H1 (cell line): ENCODE measurements around the gene ERCC1. TPM values are rescaled to one million over a fixed set of nuclear protein-coding genes. Genes with fewer than 3 reads are reported as not detected.

Experiments
- BRCA1 ChIP-seq: IDR thresholded peaks from 2 replicates; pipeline ENCODE4 v1.6.1; 2012; ENCODE audit warnings: low read depth, low read length, improper control_type of control experiment
- CTBP2 ChIP-seq: IDR thresholded peaks from 2 replicates; pipeline ENCODE4 v1.7.0; 2011; ENCODE audit warnings: borderline replicate concordance, mild to moderate bottlenecking, moderate library complexity, mixed read lengths, low read length; ENCODE audit not compliant: insufficient read depth, insufficient read length
- CTCF ChIP-seq, 3 experiments: IDR thresholded peaks; 1 replicate in 2 of 3; 2 replicates in 1 of 3; pipeline versions ENCODE4 v1.5.1 to v1.6.1; 2011; ENCODE audit warnings: low read length in 3 of 3, mild to moderate bottlenecking in 3 of 3, inconsistent platforms in 2 of 3, low read depth in 1 of 3, moderate library complexity in 1 of 3; ENCODE audit not compliant: insufficient read depth in 1 of 3; ENCODE audit errors: control extremely low read depth in 1 of 3
- FOSL1 ChIP-seq: IDR thresholded peaks from 2 replicates; pipeline ENCODE4 v1.6.1; 2011; ENCODE audit warnings: mild to moderate bottlenecking, low read depth, low read length, moderate library complexity; ENCODE audit not compliant: insufficient read depth
- GABPA ChIP-seq: IDR thresholded peaks from 2 replicates; pipeline ENCODE4 v1.6.1; 2011; ENCODE audit warnings: mild to moderate bottlenecking, low read length, moderate library complexity, borderline replicate concordance; ENCODE audit not compliant: insufficient read depth
- HDAC2 ChIP-seq, 2 experiments: fragments of 300-600 bp in 1 of 2; sonication (generic) in 1 of 2; IDR thresholded peaks; 2 replicates each; pipeline ENCODE4 v1.6.1; 2011 to 2012; ENCODE audit warnings: low read depth in 2 of 2, low read length in 2 of 2, mild to moderate bottlenecking in 2 of 2, moderate library complexity in 2 of 2, borderline replicate concordance in 1 of 2, inconsistent platforms in 1 of 2
- JUND ChIP-seq: IDR thresholded peaks from 2 replicates; pipeline ENCODE4 v1.6.1; 2011; ENCODE audit warnings: mild to moderate bottlenecking, improper control_type of control experiment, low read length
- POLR2A ChIP-seq, 2 experiments: IDR thresholded peaks; 1 replicate in 1 of 2; 2 replicates in 1 of 2; pipeline ENCODE4 v1.6.1; 2011; ENCODE audit warnings: low read depth in 2 of 2, low read length in 2 of 2, mild to moderate bottlenecking in 2 of 2; ENCODE audit errors: control extremely low read depth in 1 of 2
- RFX5 ChIP-seq: IDR thresholded peaks from 2 replicates; pipeline ENCODE4 v1.6.1; 2011; ENCODE audit warnings: low read depth, low read length, improper control_type of control experiment, borderline replicate concordance
- RNF2 ChIP-seq: fragments of 200-900, 300-1000 bp; sonication (generic); IDR thresholded peaks from 2 replicates; pipeline ENCODE4 v1.7.1; 2016; ENCODE audit warnings: borderline replicate concordance, low read depth, mild to moderate bottlenecking, antibody characterized with exemption, low read length; ENCODE audit not compliant: poor library complexity, severe bottlenecking; ENCODE audit errors: missing control alignments
- RXRA ChIP-seq: IDR thresholded peaks from 2 replicates; pipeline ENCODE4 v1.6.1; 2011; ENCODE audit warnings: low read depth, mild to moderate bottlenecking, low read length, moderate library complexity; ENCODE audit not compliant: insufficient read depth
- SIX5 ChIP-seq: IDR thresholded peaks from 2 replicates; pipeline ENCODE4 v1.6.1; 2011; ENCODE audit warnings: mild to moderate bottlenecking, low read depth, low read length
- SP1 ChIP-seq: IDR thresholded peaks from 2 replicates; pipeline ENCODE4 v1.6.1; 2011; ENCODE audit warnings: low read depth, low read length
- USF2 ChIP-seq: IDR thresholded peaks from 2 replicates; pipeline ENCODE4 v1.6.1; 2011; ENCODE audit warnings: low read length, improper control_type of control experiment
- YY1 ChIP-seq: IDR thresholded peaks from 2 replicates; pipeline ENCODE4 v1.6.1; 2011; ENCODE audit warnings: low read depth, mild to moderate bottlenecking, low read length
- polyA plus RNA-seq, 7 experiments: library from polyadenylated mRNA; depleted of rRNA in 3 of 7; stranded (reverse) in 5 of 7; unstranded in 2 of 7; fragments of >200 nt in 5 of 7; fragments of 200-250 nt in 2 of 7; gene quantifications; 1 replicate in 5 of 7; 2 replicates in 1 of 7; 4 replicates in 1 of 7; pipeline versions ENCODE4 v1.2.1 to v1.2.3, GENCODE V29; 2011 to 2013; ENCODE audit warnings: missing spikeins in 2 of 7, mixed read lengths in 2 of 7
- total RNA-seq: library from RNA; stranded (reverse); fragmentation: NEBNext Ultra II Directional; extraction: Animal tissue kit (Norgen Biotek cat#: 25700); gene quantifications from 2 replicates; pipeline ENCODE4 v1.2.1, GENCODE V29; 2021

ERCC1 gene
- total and polyA plus RNA-seq, 2 of the 8 experiments (the other 6 are each of a cell fraction or from before 2014, with no cell fraction given), result 44.7 to 94.2 TPM

- TF ChIP-seq CTCF (IDR thresholded peaks at IDR 0.05; ENCODE audit: control extremely low read depth in 1 of 3, insufficient read depth in 1 of 3, low read depth in 1 of 3, low read length in 3 of 3), result 0 out of 4 replicates have a peak, but pooled peaks of 1 of the 3 experiments have one; percentile 3
- TF ChIP-seq RNF2, result no peak
- TF ChIP-seq RXRA, result no peak
- no peak for TF ChIP-seq FOSL1
- TF ChIP-seq GABPA, result no peak
- TF ChIP-seq SIX5, result no peak
- TF ChIP-seq YY1, result 0 out of 2 replicates have a peak, but pooled peaks have one; percentile 5
- TF ChIP-seq SP1, result peak; percentile 62; the same call in 1 of the 2 replicates
- no peak for TF ChIP-seq RFX5
- no peak for TF ChIP-seq CTBP2
- no peak for TF ChIP-seq BRCA1
- TF ChIP-seq POLR2A (IDR thresholded peaks at IDR 0.05; ENCODE audit: control extremely low read depth in 1 of 2, low read depth in 2 of 2, low read length in 2 of 2), result peak; percentile 50 to 84
- TF ChIP-seq USF2, result 0 out of 2 replicates have a peak, but pooled peaks have one; percentile 28
- TF ChIP-seq JUND, result no peak
- TF ChIP-seq HDAC2 (IDR thresholded peaks at IDR 0.05; ENCODE audit: borderline replicate concordance in 1 of 2, low read depth in 2 of 2, low read length in 2 of 2), result 0 out of 4 replicates have a peak, but pooled peaks of 1 of the 2 experiments have one; percentile 66
- TF ChIP-seq, all 59 proteins: peak for 17
These were observed 20.0 kb upstream of the ERCC1 start (continued) for GRCh38 chr19:45443462-45444317.
